GM12878 (cell line): ENCODE data around the gene TRABD2B. TPM values are rescaled to one million over a fixed set of nuclear protein-coding genes. Genes with fewer than 3 reads are reported as not detected.

Source experiments
- ATAC-seq: fragments of 200-7000 bp; cut with Tn5 transposase; 3 replicates; pipeline ENCODE4 v1.9.1; 2020; ENCODE audit warnings: mild to moderate bottlenecking, moderate library complexity
- BruUV-seq: library from RNA; stranded (reverse); fragments of 400-500 nt; replicated peaks from 2 replicates; lab custom pipeline; 2021; lab: Mats Ljungman, UMichigan
- CTCF ChIA-PET: fragments of 300-600 bp; sonication (Branson Sonifier 250); formaldehyde crosslinking; extraction: SDS; loops from one replicate; lab custom pipeline; 2021; ENCODE audit warnings: inconsistent platforms; lab: Yijun Ruan, JAX
- POLR2A ChIA-PET: fragments of 350-600 bp; formaldehyde crosslinking; extraction: SDS; loops from one replicate; lab custom pipeline; 2021; ENCODE audit warnings: inconsistent platforms; lab: Charles Lee
- RAD21 ChIA-PET: fragments of 300-600 bp; sonication (Branson Sonifier 250); formaldehyde crosslinking; loops from one replicate; lab custom pipeline; 2023; ENCODE audit warnings: antibody characterized with exemption; ENCODE audit not compliant: unreplicated experiment; lab: Charles Lee
- SMC1A ChIA-PET: fragments of 300-600 bp; sonication (Branson Sonifier 250); formaldehyde crosslinking; loops from one replicate; lab custom pipeline; 2023; ENCODE audit not compliant: unreplicated experiment, uncharacterized antibody; lab: Charles Lee
- DNase-seq: peaks from one replicate; pipeline ENCODE4 v3.0.0-alpha.2; 2011; ENCODE audit warnings: low read depth, low spot score
- FAIRE-seq: peaks from 3 replicates; lab custom pipeline; 2011; peaks lifted over from hg19 to GRCh38; lab: Jason Lieb, UNC
- H2AFZ ChIP-seq: 2 replicates; pipeline ENCODE4 v1.6.0; 2011; ENCODE audit warnings: low read depth, low read length, control low read depth; ENCODE audit not compliant: control insufficient read depth
- H3K27ac ChIP-seq: 2 replicates; pipeline ENCODE4 v1.5.1; 2011; ENCODE audit warnings: control low read depth; ENCODE audit not compliant: control insufficient read depth, insufficient read depth
- H3K27me3 ChIP-seq, 2 experiments: replicated peaks in 1 of 2; 2 replicates each; pipeline versions ENCODE4 v1.6.0 to v1.6.1; 2011; ENCODE audit warnings: low read length in 1 of 2; ENCODE audit not compliant: control insufficient read depth in 2 of 2, insufficient read depth in 2 of 2
- H3K36me3 ChIP-seq, 2 experiments: 2 replicates each; pipeline ENCODE4 v1.5.1; 2011; ENCODE audit warnings: low read length in 1 of 2; ENCODE audit not compliant: control insufficient read depth in 2 of 2, insufficient read depth in 2 of 2
- H3K4me1 ChIP-seq: 2 replicates; pipeline ENCODE4 v1.6.1; 2011; ENCODE audit warnings: mild to moderate bottlenecking, low read length, moderate library complexity, mixed read lengths; ENCODE audit not compliant: control insufficient read depth, insufficient read depth
- H3K4me2 ChIP-seq: 2 replicates; pipeline ENCODE4 v1.6.0; 2011; ENCODE audit warnings: control low read depth; ENCODE audit not compliant: control insufficient read depth, insufficient read depth
- H3K4me3 ChIP-seq: fragments of 200-600 bp; sonication (generic); 2 replicates; pipeline ENCODE4 v1.5.1; 2016
- H3K79me2 ChIP-seq: 2 replicates; pipeline ENCODE4 v1.6.0; 2011; ENCODE audit warnings: low read length; ENCODE audit not compliant: control insufficient read depth, insufficient read depth
- H3K9ac ChIP-seq: 2 replicates; pipeline ENCODE4 v1.8.0; 2011; ENCODE audit warnings: low read length, control low read depth, mixed read lengths; ENCODE audit not compliant: control insufficient read depth, insufficient read depth
- H3K9me3 ChIP-seq: replicated peaks from 3 replicates; pipeline ENCODE4 v1.5.1; 2011; ENCODE audit warnings: mild to moderate bottlenecking, low read length; ENCODE audit not compliant: control insufficient read depth, insufficient read depth
- H4K20me1 ChIP-seq: 2 replicates; pipeline ENCODE4 v1.6.0; 2011; ENCODE audit not compliant: control insufficient read depth, insufficient read depth
- ATF7 ChIP-seq: fragments of 450-650 bp; IDR thresholded peaks from 2 replicates; pipeline ENCODE4 v1.6.1; 2016; ENCODE audit warnings: low read depth, mild to moderate bottlenecking
- BHLHE40 ChIP-seq, 2 experiments: fragments of 450-650 bp in 1 of 2; IDR thresholded peaks; 2 replicates each; pipeline ENCODE4 v1.6.1; 2011 to 2017; ENCODE audit warnings: low read depth in 2 of 2, borderline replicate concordance in 1 of 2, improper control_type of control experiment in 1 of 2, low read length in 1 of 2, mild to moderate bottlenecking in 1 of 2
- CBX3 ChIP-seq: fragments of 200-600 bp; sonication (generic); IDR thresholded peaks from 2 replicates; pipeline ENCODE4 v1.6.1; 2016; ENCODE audit warnings: low read depth, borderline replicate concordance
- CBX5 ChIP-seq: sonication (generic); IDR thresholded peaks from 2 replicates; pipeline ENCODE4 v1.6.1; 2016; ENCODE audit warnings: low read depth, moderate library complexity, mild to moderate bottlenecking, inconsistent platforms
- EGR1 ChIP-seq, 2 experiments: IDR thresholded peaks; 1 replicate in 1 of 2; 2 replicates in 1 of 2; pipeline ENCODE4 v1.6.1; 2011 to 2012; ENCODE audit warnings: low read depth in 2 of 2, low read length in 2 of 2, borderline replicate concordance in 1 of 2, mild to moderate bottlenecking in 1 of 2, moderate library complexity in 1 of 2
- FOS ChIP-seq: IDR thresholded peaks from 3 replicates; pipeline ENCODE4 v1.6.1; 2011; ENCODE audit warnings: borderline replicate concordance; ENCODE audit not compliant: insufficient read length; ENCODE audit errors: extremely low read depth
- IRF4 ChIP-seq: IDR thresholded peaks from 2 replicates; pipeline ENCODE4 v1.6.1; 2011; ENCODE audit warnings: low read depth, low read length
- MEF2A ChIP-seq: IDR thresholded peaks from 2 replicates; pipeline ENCODE4 v1.6.1; 2011; ENCODE audit warnings: low read depth, mild to moderate bottlenecking, low read length, moderate library complexity; ENCODE audit not compliant: insufficient read depth
- NR2C2 ChIP-seq: IDR thresholded peaks from 2 replicates; pipeline ENCODE4 v1.6.1; 2011; ENCODE audit warnings: borderline replicate concordance, low read depth; ENCODE audit not compliant: control insufficient read depth, insufficient read length
- NR2F1 ChIP-seq: fragments of 450-650 bp; conservative IDR thresholded peaks from 2 replicates; pipeline ENCODE4 v1.6.1; 2017; ENCODE audit warnings: mild to moderate bottlenecking
- RFX5 ChIP-seq: IDR thresholded peaks from 2 replicates; pipeline ENCODE4 v1.6.1; 2011; ENCODE audit warnings: low read depth, low read length, improper control_type of control experiment
- SRF ChIP-seq, 2 experiments: IDR thresholded peaks; 2 replicates each; pipeline ENCODE4 v1.6.1; 2011; ENCODE audit warnings: low read depth in 2 of 2, low read length in 2 of 2, mild to moderate bottlenecking in 1 of 2, moderate library complexity in 1 of 2
- TBL1XR1 ChIP-seq: IDR thresholded peaks from 2 replicates; pipeline ENCODE4 v1.6.1; 2012; ENCODE audit warnings: low read depth, low read length, improper control_type of control experiment
- TCF12 ChIP-seq: IDR thresholded peaks from 2 replicates; pipeline ENCODE4 v1.6.1; 2011; ENCODE audit warnings: low read depth, mild to moderate bottlenecking, low read length
- ZNF622 ChIP-seq: fragments of 450-650 bp; IDR thresholded peaks from 2 replicates; pipeline ENCODE4 v1.6.1; 2017; ENCODE audit warnings: mild to moderate bottlenecking, inconsistent platforms
- WGBS: methylation state at CpG from one replicate; pipeline ENCODE4 v1.1.6; 2016; ENCODE audit warnings: low lambda C conversion rate; ENCODE audit not compliant: insufficient replicate concordance, insufficient coverage; ENCODE audit errors: missing lambda C conversion rate; 5-methylcytosine and 5-hydroxymethylcytosine counted together
- in situ Hi-C: fragments of 300-500 bp; cut with MboI; formaldehyde crosslinking; loops from 9 replicates; pipeline ENCODE4 v1.14.3; 2018; ENCODE audit warnings: mixed read lengths
- intact Hi-C: fragments of 100-400 bp; cut with micrococcal nuclease; formaldehyde crosslinking; loops from one replicate; pipeline ENCODE4 v1.14.2; 2022; ENCODE audit not compliant: unreplicated experiment
- polyA plus RNA-seq, 11 experiments: library from polyadenylated mRNA; depleted of rRNA in 4 of 11; unstranded in 6 of 11; stranded (reverse) in 5 of 11; fragments of >200 nt; fragmentation: Nextera tagmentation in 4 of 11; fragmentation: Illumina TruSeq in 1 of 11; extraction: Ambion mirVana in 4 of 11; extraction: Trizol in 1 of 11; gene quantifications; 1 replicate in 1 of 11; 2 replicates in 10 of 11; pipeline versions ENCODE4 v1.2.1 to v1.2.3, GENCODE V29; 2011 to 2016; ENCODE audit warnings: inconsistent platforms in 2 of 11, missing spikeins in 2 of 11, low read depth in 1 of 11
- total RNA-seq, 4 experiments: library from RNA; depleted of rRNA in 3 of 4; stranded (reverse); fragments of >200 nt in 3 of 4; fragmentation: Illumina TruSeq in 1 of 4; extraction: Trizol in 1 of 4; gene quantifications; 2 replicates each; pipeline versions ENCODE4 v1.2.1 to v1.2.3, GENCODE V29; 2013 to 2021
- TF ChIP-seq, protein P1 (sequence below): IDR thresholded peaks from 2 replicates; pipeline ENCODE4 v1.6.1; 2012; ENCODE audit warnings: low read length, inconsistent platforms
- TF ChIP-seq, protein P2 (sequence below): IDR thresholded peaks from 2 replicates; pipeline ENCODE4 v1.6.1; 2011; ENCODE audit warnings: mild to moderate bottlenecking, low read depth, low read length, moderate library complexity; ENCODE audit not compliant: insufficient replicate concordance
- TF ChIP-seq, protein P3 (sequence below): IDR thresholded peaks from 2 replicates; pipeline ENCODE4 v1.6.1; 2011; ENCODE audit warnings: borderline replicate concordance, low read depth, mild to moderate bottlenecking, moderate library complexity, mixed read lengths, low read length; ENCODE audit not compliant: insufficient read depth; ENCODE audit errors: extremely low read length

Gene TRABD2B
- total and polyA plus RNA-seq, 10 of the 15 experiments (the other 5 are each of a cell fraction or from before 2014, with no cell fraction given) = not detected

DNA sequence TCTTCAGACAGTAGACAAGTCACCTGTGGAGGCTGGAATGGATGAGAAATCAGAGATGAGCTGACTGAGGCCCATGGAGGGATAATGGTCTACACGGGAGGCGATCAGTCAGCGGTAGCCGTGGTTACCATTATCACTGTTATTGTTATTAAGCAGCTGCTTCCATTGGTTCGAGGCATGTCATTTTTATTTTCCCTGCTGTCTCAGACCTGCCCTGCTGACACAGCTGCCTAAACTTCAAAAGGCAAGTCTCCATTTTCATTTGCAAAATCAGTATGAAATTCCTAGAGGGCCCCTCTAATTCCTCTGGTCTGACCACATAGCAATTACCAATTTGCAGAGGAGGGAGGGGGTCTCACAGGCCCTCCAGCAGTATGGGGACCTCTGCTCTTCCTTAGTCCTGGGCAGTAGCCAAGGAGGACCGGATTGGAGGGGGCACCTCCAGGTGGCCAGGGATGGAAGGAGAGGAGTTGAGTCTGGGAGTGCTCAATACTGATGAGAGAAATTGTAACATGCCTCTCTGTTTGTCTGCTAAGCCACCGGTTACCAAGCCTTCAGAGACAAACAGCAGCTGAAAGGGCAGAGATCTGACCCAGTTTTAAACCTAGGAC is 184.2 kb downstream of the TRABD2B start (continued):
- TF ChIP-seq MEF2A (no peak), NR2C2 (no peak), CBX5 (no peak), SRF (IDR thresholded peaks at IDR 0.05; ENCODE audit: low read depth in 2 of 2, low read length in 2 of 2) (no peak), TBL1XR1 (no peak), BHLHE40 (IDR thresholded peaks at IDR 0.05; ENCODE audit: borderline replicate concordance in 1 of 2, low read depth in 2 of 2, low read length in 1 of 2) (no peak)
- TF ChIP-seq, all 136 proteins: peak for 0

GRCh38 chr1:47810964-47811682 is 186.1 kb downstream of the TRABD2B start:
- no TSS peak for BruUV-seq
- H3K36me3 ChIP-seq = no peaks in the 10 kb centered on the region
- 25% methylated on average over 9 of the region's 9 CpGs for WGBS
- no peak for DNase-seq
- POLR2A ChIA-PET = no interaction called here
- no peak overlapping the region for H3K4me2 ChIP-seq
- H3K27ac ChIP-seq = no peak overlapping the region
- no peak overlapping the region for H2AFZ ChIP-seq
- H3K79me2 ChIP-seq = no peaks in the 10 kb centered on the region
- no peak for ATAC-seq
- no peak for FAIRE-seq
- no peaks in the 10 kb centered on the region for H3K9me3 ChIP-seq
- H3K4me3 ChIP-seq = no peak overlapping the region
- CTCF ChIA-PET = no interaction called here
- SMC1A ChIA-PET = no interaction called here
- no peaks in the 10 kb centered on the region for H3K4me1 ChIP-seq
- H4K20me1 ChIP-seq = no peaks in the 10 kb centered on the region
- no peaks in the 10 kb centered on the region; a peak in 2 of 4 replicates for H3K27me3 ChIP-seq
- no peak for TF ChIP-seq IRF4
- TF ChIP-seq, protein P1, sequence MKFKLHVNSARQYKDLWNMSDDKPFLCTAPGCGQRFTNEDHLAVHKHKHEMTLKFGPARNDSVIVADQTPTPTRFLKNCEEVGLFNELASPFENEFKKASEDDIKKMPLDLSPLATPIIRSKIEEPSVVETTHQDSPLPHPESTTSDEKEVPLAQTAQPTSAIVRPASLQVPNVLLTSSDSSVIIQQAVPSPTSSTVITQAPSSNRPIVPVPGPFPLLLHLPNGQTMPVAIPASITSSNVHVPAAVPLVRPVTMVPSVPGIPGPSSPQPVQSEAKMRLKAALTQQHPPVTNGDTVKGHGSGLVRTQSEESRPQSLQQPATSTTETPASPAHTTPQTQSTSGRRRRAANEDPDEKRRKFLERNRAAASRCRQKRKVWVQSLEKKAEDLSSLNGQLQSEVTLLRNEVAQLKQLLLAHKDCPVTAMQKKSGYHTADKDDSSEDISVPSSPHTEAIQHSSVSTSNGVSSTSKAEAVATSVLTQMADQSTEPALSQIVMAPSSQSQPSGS = no peak
- TF ChIP-seq RFX5 = no peak
- no peak for TF ChIP-seq EGR1 (IDR thresholded peaks at IDR 0.05; ENCODE audit: borderline replicate concordance in 1 of 2, low read depth in 2 of 2, low read length in 2 of 2)
- TF ChIP-seq, protein P2, sequence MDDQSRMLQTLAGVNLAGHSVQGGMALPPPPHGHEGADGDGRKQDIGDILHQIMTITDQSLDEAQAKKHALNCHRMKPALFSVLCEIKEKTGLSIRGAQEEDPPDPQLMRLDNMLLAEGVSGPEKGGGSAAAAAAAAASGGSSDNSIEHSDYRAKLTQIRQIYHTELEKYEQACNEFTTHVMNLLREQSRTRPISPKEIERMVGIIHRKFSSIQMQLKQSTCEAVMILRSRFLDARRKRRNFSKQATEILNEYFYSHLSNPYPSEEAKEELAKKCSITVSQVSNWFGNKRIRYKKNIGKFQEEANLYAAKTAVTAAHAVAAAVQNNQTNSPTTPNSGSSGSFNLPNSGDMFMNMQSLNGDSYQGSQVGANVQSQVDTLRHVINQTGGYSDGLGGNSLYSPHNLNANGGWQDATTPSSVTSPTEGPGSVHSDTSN = no peak
- TF ChIP-seq CBX5 = no peak
- TF ChIP-seq, protein P3, sequence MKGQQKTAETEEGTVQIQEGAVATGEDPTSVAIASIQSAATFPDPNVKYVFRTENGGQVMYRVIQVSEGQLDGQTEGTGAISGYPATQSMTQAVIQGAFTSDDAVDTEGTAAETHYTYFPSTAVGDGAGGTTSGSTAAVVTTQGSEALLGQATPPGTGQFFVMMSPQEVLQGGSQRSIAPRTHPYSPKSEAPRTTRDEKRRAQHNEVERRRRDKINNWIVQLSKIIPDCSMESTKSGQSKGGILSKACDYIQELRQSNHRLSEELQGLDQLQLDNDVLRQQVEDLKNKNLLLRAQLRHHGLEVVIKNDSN = no peak
- TF ChIP-seq FOS = no peak
- TF ChIP-seq NR2F1 = no peak
- TF ChIP-seq ATF7 = no peak
- TF ChIP-seq CBX3 = no peak
- no peak for TF ChIP-seq TCF12
- TF ChIP-seq ZNF622 = no peak
- RAD21 ChIA-PET = no interaction called here
- in situ Hi-C loops (no loop called here), intact Hi-C loops (no loop called here)
- H3K9ac ChIP-seq = no peak overlapping the region
